ENCODE data around the gene PRR5L.

DNA sequence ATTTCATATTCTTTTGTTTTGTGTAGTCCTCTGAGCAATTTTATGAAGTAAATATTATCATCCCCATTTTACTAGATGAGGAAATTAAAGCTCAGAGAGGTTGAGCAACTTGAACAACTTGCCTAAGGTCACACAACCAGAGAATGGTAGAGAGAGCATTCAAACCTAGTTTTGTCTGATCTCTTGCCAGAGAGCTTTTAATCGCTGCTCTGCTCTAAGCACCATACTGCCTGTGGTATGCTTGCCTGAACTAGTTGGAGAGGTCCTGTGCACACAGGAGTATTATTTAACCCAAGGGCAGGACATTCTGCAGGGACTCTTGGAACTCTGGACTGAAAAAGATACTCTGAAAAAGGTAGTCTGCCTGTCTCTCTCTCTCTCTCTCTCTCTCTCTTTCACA lies 175.5 kb downstream of the PRR5L start:
- no peak for TF ChIP-seq POLR2A (IDR thresholded peaks at IDR 0.05)
- TF ChIP-seq, protein P1, sequence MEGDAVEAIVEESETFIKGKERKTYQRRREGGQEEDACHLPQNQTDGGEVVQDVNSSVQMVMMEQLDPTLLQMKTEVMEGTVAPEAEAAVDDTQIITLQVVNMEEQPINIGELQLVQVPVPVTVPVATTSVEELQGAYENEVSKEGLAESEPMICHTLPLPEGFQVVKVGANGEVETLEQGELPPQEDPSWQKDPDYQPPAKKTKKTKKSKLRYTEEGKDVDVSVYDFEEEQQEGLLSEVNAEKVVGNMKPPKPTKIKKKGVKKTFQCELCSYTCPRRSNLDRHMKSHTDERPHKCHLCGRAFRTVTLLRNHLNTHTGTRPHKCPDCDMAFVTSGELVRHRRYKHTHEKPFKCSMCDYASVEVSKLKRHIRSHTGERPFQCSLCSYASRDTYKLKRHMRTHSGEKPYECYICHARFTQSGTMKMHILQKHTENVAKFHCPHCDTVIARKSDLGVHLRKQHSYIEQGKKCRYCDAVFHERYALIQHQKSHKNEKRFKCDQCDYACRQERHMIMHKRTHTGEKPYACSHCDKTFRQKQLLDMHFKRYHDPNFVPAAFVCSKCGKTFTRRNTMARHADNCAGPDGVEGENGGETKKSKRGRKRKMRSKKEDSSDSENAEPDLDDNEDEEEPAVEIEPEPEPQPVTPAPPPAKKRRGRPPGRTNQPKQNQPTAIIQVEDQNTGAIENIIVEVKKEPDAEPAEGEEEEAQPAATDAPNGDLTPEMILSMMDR (IDR thresholded peaks at IDR 0.05) = no peak
